Small intestine (tissue), 7 donors: ENCODE measurements around the gene MYO16. TPM values are rescaled to one million over a fixed set of nuclear protein-coding genes. Genes with fewer than 3 reads are reported as not detected.

Experiments used
- DNase-seq, 2 donors: peaks; one replicate each; pipeline versions ENCODE4 v3.0.0 to v3.0.0-alpha.2; 2013
- FAIRE-seq: peaks from 2 replicates; lab custom pipeline; 2012; peaks lifted over from hg19 to GRCh38; lab: Jason Lieb, UNC
- H3K27ac ChIP-seq, 3 donors: one replicate each; pipeline ENCODE4 v1.5.1; 2013; ENCODE audit warnings: low read length in 2 of 3, mild to moderate bottlenecking in 2 of 3, control low read depth in 1 of 3, inconsistent platforms in 1 of 3, low read depth in 1 of 3, moderate library complexity in 1 of 3
- H3K27me3 ChIP-seq, 3 donors: one replicate each; pipeline ENCODE4 v1.6.1; 2013; ENCODE audit warnings: low read length in 3 of 3, inconsistent platforms in 1 of 3; ENCODE audit not compliant: control insufficient read depth in 3 of 3, insufficient read depth in 3 of 3
- H3K36me3 ChIP-seq, 3 donors: one replicate each; pipeline ENCODE4 v1.6.1; 2013; ENCODE audit warnings: low read length in 3 of 3, inconsistent platforms in 1 of 3, low read depth in 1 of 3, mild to moderate bottlenecking in 1 of 3, moderate library complexity in 1 of 3; ENCODE audit not compliant: control insufficient read depth in 3 of 3, insufficient read depth in 2 of 3
- H3K4me1 ChIP-seq, 3 donors: one replicate each; pipeline ENCODE4 v1.6.1; 2013; ENCODE audit warnings: low read length in 2 of 3, inconsistent platforms in 1 of 3, low read depth in 1 of 3, mild to moderate bottlenecking in 1 of 3, moderate library complexity in 1 of 3; ENCODE audit not compliant: control insufficient read depth in 3 of 3, insufficient read depth in 2 of 3
- H3K4me3 ChIP-seq, 3 donors: one replicate each; pipeline ENCODE4 v1.5.1; 2013; ENCODE audit warnings: low read length in 3 of 3, control low read depth in 1 of 3, inconsistent platforms in 1 of 3, low read depth in 1 of 3, mild to moderate bottlenecking in 1 of 3, moderate library complexity in 1 of 3
- H3K9me3 ChIP-seq, 2 donors: one replicate each; pipeline ENCODE4 v1.6.1; 2013; ENCODE audit warnings: low read depth in 1 of 2, low read length in 1 of 2; ENCODE audit not compliant: control insufficient read depth in 2 of 2, insufficient read depth in 1 of 2
- WGBS, 3 donors: extraction: QIAGEN DNeasy Blood & Tissue Kit; methylation state at CpG; one replicate each; pipeline ENCODE4 v1.1.7; 2013; 5-methylcytosine and 5-hydroxymethylcytosine counted together
- polyA plus RNA-seq, 4 donors: library from polyadenylated mRNA; stranded (reverse) in 3 of 4; unstranded in 1 of 4; fragments of 200-250 nt in 3 of 4; fragments of 120-200 nt in 1 of 4; gene quantifications; one replicate each; pipeline versions ENCODE4 v1.2.1 to v1.2.3, GENCODE V29; 2013
- donor health status: healthy with polysubstance abuse.
- donor health status: control.
- donor health status: control.
- donor health status: Bipolar disorder and iron deficiency.
- donor health status: healthy.

MYO16 gene
- polyA plus RNA-seq, 4 donors, result 0.03 to 0.21 TPM; not detected in 2

DNA sequence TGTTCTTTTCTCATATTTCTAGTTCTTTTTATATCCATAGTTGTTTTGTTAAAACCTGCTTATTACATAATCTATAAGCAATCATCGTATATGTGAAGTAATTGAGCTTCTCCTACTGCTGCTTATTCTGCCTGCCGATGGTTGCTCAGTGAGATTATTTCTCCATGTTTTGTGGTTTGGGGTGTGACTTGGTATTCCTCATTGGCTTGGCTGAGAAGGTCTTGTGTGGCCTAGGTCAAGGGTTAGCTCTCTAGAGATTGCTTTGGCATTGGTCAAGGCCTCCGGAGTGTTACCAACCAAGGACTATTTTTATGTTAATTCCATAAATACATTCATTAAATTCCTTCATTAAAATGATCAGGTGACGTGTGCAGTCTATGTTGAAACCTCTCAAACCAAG, 302.8 kb downstream of the MYO16 start:
- no peaks in the 10 kb centered on the region for H3K4me1 ChIP-seq
- 78 to 83% (median 82%) methylated on average over 4 of the region's 4 CpGs for WGBS, 3 donors
- no peaks in the 10 kb centered on the region for H3K36me3 ChIP-seq
- DNase-seq, result no peak
- peaks cover 0 to 2% (median 0%) of the 10 kb centered on the region in 3 donors for H3K27me3 ChIP-seq
- no peak overlapping the region for H3K4me3 ChIP-seq
- no peak overlapping the region for H3K27ac ChIP-seq
- H3K9me3 ChIP-seq, result no peaks in the 10 kb centered on the region
- FAIRE-seq, result no peak

DNA sequence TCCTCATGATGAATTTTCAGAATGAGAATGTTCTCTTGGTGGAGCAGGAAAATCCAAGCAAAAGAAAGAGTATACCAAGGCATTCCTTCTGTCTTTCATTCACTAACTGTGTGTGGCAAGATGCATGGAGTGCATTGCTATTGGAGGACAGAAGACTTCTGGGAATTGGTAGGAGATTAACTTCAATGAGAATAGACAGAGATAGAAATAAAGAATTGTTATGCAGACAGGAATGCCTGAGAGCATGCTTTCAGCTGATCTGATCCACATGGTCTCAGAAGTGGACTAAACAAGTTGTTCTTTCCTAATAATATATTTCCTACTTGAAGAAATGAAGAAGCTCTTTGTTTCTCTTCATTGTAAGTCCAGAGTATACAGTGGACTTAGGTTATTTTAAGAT, 303.6 kb downstream of the MYO16 start:
- FAIRE-seq (no peak), DNase-seq (no peak)
- H3K36me3 ChIP-seq, result no peaks in the 10 kb centered on the region
- peaks cover 0 to under 1% of the 10 kb centered on the region in 2 donors for H3K9me3 ChIP-seq
- H3K4me1 ChIP-seq, result no peaks in the 10 kb centered on the region
- H3K27me3 ChIP-seq, result peaks cover 0 to under 1% (median 0%) of the 10 kb centered on the region in 3 donors
- H3K27ac ChIP-seq, result no peak overlapping the region
- H3K4me3 ChIP-seq, result no peak overlapping the region

- DNase-seq (no peak), FAIRE-seq (no peak)
- no peaks in the 10 kb centered on the region for H3K4me1 ChIP-seq
- H3K27ac ChIP-seq, result no peak overlapping the region
- H3K27me3 ChIP-seq, result no peaks in the 10 kb centered on the region
- H3K4me3 ChIP-seq, result no peak overlapping the region
- 98 to 100% (median 100%) methylated on average over 1 of the region's 1 CpG for WGBS, 3 donors
- no peaks in the 10 kb centered on the region for H3K36me3 ChIP-seq
- peaks cover 0 to 5% of the 10 kb centered on the region in 2 donors for H3K9me3 ChIP-seq
These were observed 308.7 kb downstream of the MYO16 start for GRCh38 chr13:108938155-108938554.

- no peaks in the 10 kb centered on the region for H3K36me3 ChIP-seq
- no peaks in the 10 kb centered on the region for H3K4me1 ChIP-seq
- no peak for DNase-seq
- no peak overlapping the region for H3K27ac ChIP-seq
- no peak for FAIRE-seq
- no peaks in the 10 kb centered on the region for H3K27me3 ChIP-seq
- H3K9me3 ChIP-seq, result peaks cover 0 to 5% of the 10 kb centered on the region in 2 donors
- no peak overlapping the region for H3K4me3 ChIP-seq
- WGBS, 3 donors, result 50 to 65% (median 53%) methylated on average over 2 of the region's 2 CpGs
These were observed 310.7 kb downstream of the MYO16 start for GRCh38 chr13:108940121-108940520.

- Histone ChIP-seq H3K4me1 (no peaks in the 10 kb centered on the region), H3K27ac (no peak overlapping the region), H3K27me3 (no peaks in the 10 kb centered on the region), H3K4me3 (no peak overlapping the region), H3K36me3 (no peaks in the 10 kb centered on the region), H3K9me3 (no peaks in the 10 kb centered on the region)
- 88 to 93% (median 90%) methylated on average over 7 of the region's 7 CpGs for WGBS, 3 donors
- no peak for FAIRE-seq
- no peak for DNase-seq
These were observed 314.4 kb downstream of the MYO16 start for GRCh38 chr13:108943842-108944241.

GRCh38 chr13:108944760-108945159, 315.3 kb downstream of the MYO16 start:
- DNase-seq (no peak), FAIRE-seq (no peak)
- Histone ChIP-seq H3K27ac (no peak overlapping the region), H3K9me3 (no peaks in the 10 kb centered on the region), H3K4me1 (no peaks in the 10 kb centered on the region), H3K36me3 (no peaks in the 10 kb centered on the region), H3K27me3 (no peaks in the 10 kb centered on the region), H3K4me3 (no peak overlapping the region)
- 41 to 69% (median 53%) methylated on average over 4 of the region's 4 CpGs for WGBS, 3 donors

- DNase-seq (no peak), FAIRE-seq (no peak)
- H3K36me3 ChIP-seq, result no peaks in the 10 kb centered on the region
- no peaks in the 10 kb centered on the region for H3K9me3 ChIP-seq
- 61 to 82% (median 80%) methylated on average over 8 of the region's 8 CpGs for WGBS, 3 donors
- H3K4me3 ChIP-seq, result no peak overlapping the region
- no peak overlapping the region for H3K27ac ChIP-seq
- H3K4me1 ChIP-seq, result no peaks in the 10 kb centered on the region
- H3K27me3 ChIP-seq, result no peaks in the 10 kb centered on the region
These were observed 318.2 kb downstream of the MYO16 start for GRCh38 chr13:108947551-108948030.

DNA sequence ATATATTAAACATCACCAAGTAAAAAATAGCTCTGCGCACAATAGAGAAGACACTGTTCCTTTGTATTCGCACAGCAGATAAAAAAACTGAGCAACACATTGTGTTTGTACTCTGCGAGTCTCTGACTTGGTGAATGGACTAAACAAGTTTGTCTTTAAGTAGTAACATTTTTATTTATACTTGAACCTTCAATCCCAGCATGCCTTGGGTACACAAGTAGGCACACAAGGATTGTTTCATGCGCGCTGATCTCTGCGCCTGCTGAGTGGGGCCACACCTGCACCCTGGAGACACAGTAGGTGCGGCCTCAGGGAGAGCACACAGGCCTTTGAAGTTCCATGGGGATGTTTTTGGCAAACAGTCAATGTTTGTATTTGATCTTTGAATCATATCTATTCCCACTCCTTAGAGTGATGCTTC, 318.9 kb downstream of the MYO16 start:
- H3K9me3 ChIP-seq, result no peaks in the 10 kb centered on the region
- FAIRE-seq, result no peak
- H3K27me3 ChIP-seq, result no peaks in the 10 kb centered on the region
- no peak for DNase-seq
- no peak overlapping the region for H3K4me3 ChIP-seq
- no peaks in the 10 kb centered on the region for H3K36me3 ChIP-seq
- H3K27ac ChIP-seq, result no peak overlapping the region
- WGBS, 3 donors, result 73 to 78% (median 74%) methylated on average over 7 of the region's 7 CpGs
- H3K4me1 ChIP-seq, result no peaks in the 10 kb centered on the region

GRCh38 chr13:108950333-108951010, 321.1 kb downstream of the MYO16 start:
- no peaks in the 10 kb centered on the region for H3K27me3 ChIP-seq
- FAIRE-seq (no peak), DNase-seq (no peak)
- no peak overlapping the region for H3K4me3 ChIP-seq
- H3K27ac ChIP-seq, result no peak overlapping the region
- WGBS, 3 donors, result 65 to 80% (median 70%) methylated on average over 8 of the region's 8 CpGs
- H3K9me3 ChIP-seq, result no peaks in the 10 kb centered on the region
- no peaks in the 10 kb centered on the region for H3K4me1 ChIP-seq
- no peaks in the 10 kb centered on the region for H3K36me3 ChIP-seq
